Adrenal gland (tissue), 12 donors: ENCODE measurements around the gene AMT. TPM values are rescaled to one million over a fixed set of nuclear protein-coding genes. Genes with fewer than 3 reads are reported as not detected.
A peak's percentile ranks its signal among the peaks of the same experiment; 100 is the strongest.
"Not testable (repeated sequence)": the region's sequence is repeated elsewhere in the genome, so short reads cannot be mapped to it uniquely, and the experiment has no call there.

Experiments used
- DNase-seq, 7 donors: peaks; one replicate each; pipeline ENCODE4 v3.0.0-alpha.2; 2019 to 2020
- H3K27ac ChIP-seq, 5 donors: fragments of 200-600 bp; sonication (generic) in 4 of 5; 1 replicate in 3 of 5; 2 replicates in 2 of 5; pipeline versions ENCODE4 v1.5.1 to v1.8.0; 2016 to 2020; ENCODE audit warnings: mild to moderate bottlenecking in 1 of 5
- H3K27me3 ChIP-seq: fragments of 200-600 bp; 2 replicates; pipeline ENCODE4 v1.8.0; 2021
- H3K36me3 ChIP-seq, 2 donors: fragments of 200-600 bp; replicated peaks in 1 of 2; 1 replicate in 1 of 2; 2 replicates in 1 of 2; pipeline versions ENCODE4 v1.5.1 to v1.8.0; 2018 to 2022
- H3K4me1 ChIP-seq, 2 donors: fragments of 200-600 bp; replicated peaks in 1 of 2; 1 replicate in 1 of 2; 2 replicates in 1 of 2; pipeline versions ENCODE4 v1.5.1 to v1.8.0; 2018 to 2021
- H3K4me3 ChIP-seq, 4 donors: fragments of 200-600 bp; sonication (generic) in 3 of 4; one replicate each; pipeline ENCODE4 v1.5.1; 2016 to 2018
- H3K9me3 ChIP-seq, 3 donors: fragments of 200-600 bp; sonication (generic) in 1 of 3; replicated peaks in 1 of 3; 1 replicate in 2 of 3; 2 replicates in 1 of 3; pipeline versions ENCODE4 v1.5.1 to v1.8.0; 2016 to 2021
- CTCF ChIP-seq, 6 experiments: fragments of 450-650 bp in 4 of 6; fragments of 200-600 bp in 2 of 6; sonication (generic) in 1 of 6; IDR thresholded peaks; 1 replicate in 5 of 6; 2 replicates in 1 of 6; pipeline versions ENCODE4 v1.5.1 to v1.8.0; 2016 to 2021; ENCODE audit warnings: antibody characterized with exemption in 6 of 6, mild to moderate bottlenecking in 2 of 6, moderate library complexity in 1 of 6
- POLR2A ChIP-seq, 2 donors: fragments of 450-650 bp; IDR thresholded peaks; one replicate each; pipeline ENCODE4 v1.6.1; 2017; ENCODE audit warnings: antibody characterized with exemption in 2 of 2, mild to moderate bottlenecking in 2 of 2, moderate library complexity in 1 of 2
- WGBS, 4 donors: extraction: QIAGEN DNeasy Blood & Tissue Kit in 2 of 4; methylation state at CpG; one replicate each; pipeline versions ENCODE4 v1.1.5 to v1.1.7; 2013 to 2017; 5-methylcytosine and 5-hydroxymethylcytosine counted together
- intact Hi-C, 2 donors: fragments of 100-400 bp; cut with DNase I; formaldehyde crosslinking; loops; one replicate each; pipeline versions ENCODE4 v1.14.1 to v1.15.0; 2022 to 2023
- polyA plus RNA-seq, 3 donors: library from polyadenylated mRNA; stranded (reverse); fragments of 200-250 nt in 2 of 3; fragments of 350-450 nt in 1 of 3; fragmentation: Illumina TruSeq in 1 of 3; extraction: RNeasy Lipid Tissue Mini Kit (QIAGEN cat#74804) in 1 of 3; gene quantifications; one replicate each; pipeline ENCODE4 v1.2.3, GENCODE V29; 2013 to 2014
- total RNA-seq, 9 donors: library from RNA; depleted of rRNA in 4 of 9; stranded (reverse); fragments of >200 nt in 4 of 9; fragments of 120-200 nt in 1 of 9; fragmentation: NEBNext Ultra II Directional in 1 of 9; extraction: Animal tissue kit (Norgen Biotek cat#: 25700) in 1 of 9; gene quantifications; one replicate each; pipeline versions ENCODE4 v1.1.0 to v1.2.4, GENCODE V29; 2013 to 2023
- donor health status: healthy with polysubstance abuse.
- donor health status: Bipolar disorder and iron deficiency.
- donor health status: DM: yes; HTN: yes; CAD: no.
- donor health status: DM: no; HTN: no; CAD: no.
- donor health status: DM: no; HTN: no; CAD: no.
- donor health status: DM: yes; HTN: yes; CAD: no.

AMT gene
- total and polyA plus RNA-seq, 12 donors, result 5.6 to 55.8 (median 20.7) TPM

- 30 to 40% (median 34%) methylated on average over 4 of the region's 4 CpGs for WGBS, 4 donors
- Histone ChIP-seq H3K27ac (peak overlapping the region in 4 of 5 donors; percentile 97 to 100 (median 99)), H3K36me3 (peaks cover 0 to 8% of the 10 kb centered on the region in 2 donors), H3K4me3 (peak overlapping the region in 2 of 4 donors; percentile 85 to 99), H3K4me1 (peaks cover 36 to 68% of the 10 kb centered on the region in 2 donors), H3K27me3 (no peaks in the 10 kb centered on the region), H3K9me3 (no peaks in the 10 kb centered on the region)
- DNase-seq, result no peak
- intact Hi-C loops, result no loop called here
- no peak for TF ChIP-seq CTCF (IDR thresholded peaks at IDR 0.05)
- TF ChIP-seq POLR2A (IDR thresholded peaks at IDR 0.05), result no peak
These were observed 12.0 kb downstream of the AMT start for GRCh38 chr3:49410066-49410845.

GRCh38 chr3:49406571-49407565, 15.4 kb downstream of the AMT start:
- DNase-seq, result no peak
- Histone ChIP-seq H3K4me1 (peaks cover 24 to 55% of the 10 kb centered on the region in 2 donors), H3K4me3 (no peak overlapping the region), H3K27ac (peak overlapping the region; percentile 21 to 48 (median 28)), H3K9me3 (no peaks in the 10 kb centered on the region), H3K27me3 (no peaks in the 10 kb centered on the region), H3K36me3 (no peaks in the 10 kb centered on the region)
- intact Hi-C loops, result loop anchor here (5.0 to 10.0 kb wide), 2 partner anchors 45 to 52 kb away; partner anchors contain the start of gene GPX1 (in 1 of the 2)
- WGBS, 4 donors, result 47 to 53% (median 51%) methylated on average over 16 to 17 of the region's 17 CpGs
- no peak for TF ChIP-seq POLR2A (IDR thresholded peaks at IDR 0.05)
- TF ChIP-seq CTCF (IDR thresholded peaks at IDR 0.05), result no peak

DNA sequence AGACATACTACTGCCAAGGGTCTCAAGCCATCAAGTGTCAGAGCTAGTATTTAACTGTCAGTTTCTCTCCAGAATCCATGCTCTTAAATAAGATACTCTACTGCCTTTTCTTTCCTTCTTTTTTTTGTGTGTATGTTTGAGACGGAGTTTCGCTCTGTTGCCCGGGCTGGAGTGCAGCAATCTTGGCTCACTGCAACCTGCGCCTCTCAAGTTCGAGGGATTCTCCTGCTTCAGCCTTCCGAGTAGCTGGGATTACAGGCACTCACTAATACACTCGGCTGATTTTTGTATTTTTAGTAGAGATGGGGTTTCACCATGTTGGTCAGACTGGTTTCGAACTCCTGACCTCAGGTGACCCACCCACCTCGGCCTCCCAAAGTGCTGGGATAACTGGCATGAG, 16.7 kb downstream of the AMT start:
- H3K36me3 ChIP-seq, H3K9me3 ChIP-seq, H3K4me3 ChIP-seq, DNase-seq, H3K27me3 ChIP-seq: not testable (repeated sequence)
- Histone ChIP-seq H3K27ac (peak overlapping the region in 3 of 5 donors; percentile 24 to 43 (median 29)), H3K4me1 (peaks cover 26 to 60% of the 10 kb centered on the region in 2 donors)
- WGBS, 4 donors, result 47 to 54% (median 50%) methylated on average over 9 of the region's 9 CpGs
- intact Hi-C loops, result loop anchor here (5.0 to 10.0 kb wide), 2 partner anchors 43 to 51 kb away; partner anchors contain the start of gene GPX1 (in 1 of the 2)

DNA sequence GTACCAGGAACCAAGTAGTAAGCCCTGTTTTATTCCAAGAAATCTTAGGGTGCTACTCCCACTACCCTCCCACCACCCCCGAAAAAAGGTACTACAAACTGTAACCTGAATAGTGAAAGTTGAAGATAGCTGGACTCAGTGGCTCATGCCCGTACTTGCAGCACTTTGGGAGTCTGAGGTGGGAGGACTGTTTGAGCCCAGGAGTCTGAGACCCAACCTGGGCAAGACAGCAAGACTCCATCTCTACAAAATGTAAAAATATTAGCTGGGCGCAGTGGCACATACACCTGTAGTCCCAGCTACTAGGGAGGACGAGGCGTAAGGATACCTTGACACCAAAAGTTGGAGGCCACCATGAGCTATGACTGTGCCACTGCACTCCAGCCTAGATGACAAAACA, 18.4 kb downstream of the AMT start:
- Histone ChIP-seq H3K4me3 (no peak overlapping the region), H3K27me3 (no peaks in the 10 kb centered on the region), H3K27ac (no peak overlapping the region), H3K9me3 (no peaks in the 10 kb centered on the region), H3K4me1 (peaks cover 23 to 60% of the 10 kb centered on the region in 2 donors), H3K36me3 (peaks cover 0 to 4% of the 10 kb centered on the region in 2 donors)
- intact Hi-C loops, result loop anchor here in 1 of 2 donors (10.0 kb wide), 1 partner anchor 49 kb away; the partner anchor contains the start of gene GPX1
- no peak for DNase-seq
- TF ChIP-seq POLR2A (IDR thresholded peaks at IDR 0.05) (no peak), CTCF (IDR thresholded peaks at IDR 0.05) (no peak)
- 80 to 88% (median 85%) methylated on average over 2 to 5 of the region's 5 CpGs for WGBS, 4 donors
